SK-MEL-5 (cell line): Measurements from ENCODE around the gene ARHGAP28. TPM values are rescaled to one million over a fixed set of nuclear protein-coding genes. Genes with fewer than 3 reads are reported as not detected.
A peak's percentile ranks its signal among the peaks of the same experiment; 100 is the strongest.

Source experiments
- DNase-seq: peaks from one replicate; pipeline ENCODE4 v3.0.0-alpha.2; 2016; ENCODE audit warnings: low read depth, low spot score
- in situ Hi-C: cut with HindIII; loops from 2 replicates; pipeline ENCODE4 v1.10.0; 2016; ENCODE audit warnings: low sequenced_read_pairs, high pct_unique_total_duplicates, low pct_unique_long_range_greater_than_20kb
- polyA plus RNA-seq, 2 experiments: library from polyadenylated mRNA; depleted of rRNA; stranded (reverse); fragments of >200 nt; gene quantifications; 2 replicates each; pipeline ENCODE4 v1.2.3, GENCODE V29; 2015
- total RNA-seq: library from RNA; depleted of rRNA; stranded (reverse); fragments of >200 nt; shearing (Covaris generic); gene quantifications from 2 replicates; pipeline ENCODE4 v1.2.3, GENCODE V29; 2014; rRNA removed

Gene ARHGAP28
- 1.1 and 1.8 TPM in 2 replicates for total RNA-seq
- polyA plus RNA-seq (2015; cell fraction: cytosol; rRNA removed): 0.61 and 1.7 TPM in 2 replicates
- polyA plus RNA-seq (2015; cell fraction: nucleus; rRNA removed): 2.3 and 4.0 TPM in 2 replicates

- DNase-seq: peak; percentile 71
- in situ Hi-C loops: no loop called here
These were observed at the start of gene ARHGAP28 for GRCh38 chr18:6729247-6730091. TSS of gene ARHGAP28 (plus strand) at chr18:6729716. CDS start at chr18:6729822, 106 bp downstream.

GRCh38 chr18:6681331-6681875 is 48.1 kb upstream of the ARHGAP28 start:
- no peak for DNase-seq
- in situ Hi-C loops: no loop called here

- in situ Hi-C loops: no loop called here
- DNase-seq: no peak
These were observed 46.9 kb upstream of the ARHGAP28 start for GRCh38 chr18:6682437-6683111.

- peak; percentile 32 for DNase-seq
These were observed 46.2 kb upstream of the ARHGAP28 start for GRCh38 chr18:6683112-6683876.

GRCh38 chr18:6687676-6688075 is 41.8 kb upstream of the ARHGAP28 start:
- in situ Hi-C loops: no loop called here
- DNase-seq: no peak

More at GRCh38 chr18:6683112-6683876, 46.2 kb upstream of the ARHGAP28 start:
- in situ Hi-C loops: no loop called here

GRCh38 chr18:6708890-6709289 is 20.6 kb upstream of the ARHGAP28 start:
- in situ Hi-C loops: no loop called here
- DNase-seq: no peak

- in situ Hi-C loops: no loop called here
- DNase-seq: no peak
These were observed 18.0 kb upstream of the ARHGAP28 start for GRCh38 chr18:6711467-6711866.

GRCh38 chr18:6712401-6712800 is 17.1 kb upstream of the ARHGAP28 start:
- in situ Hi-C loops: no loop called here
- no peak for DNase-seq

GRCh38 chr18:6714010-6714409 is 15.5 kb upstream of the ARHGAP28 start:
- no peak for DNase-seq
- in situ Hi-C loops: no loop called here

GRCh38 chr18:6718267-6718666 is 11.2 kb upstream of the ARHGAP28 start:
- DNase-seq: no peak
- in situ Hi-C loops: no loop called here

- in situ Hi-C loops: no loop called here
- DNase-seq: no peak
These were observed 10.2 kb upstream of the ARHGAP28 start for GRCh38 chr18:6719098-6719846.

- in situ Hi-C loops: no loop called here
- no peak for DNase-seq
These were observed 9.4 kb upstream of the ARHGAP28 start for GRCh38 chr18:6719910-6720683.

GRCh38 chr18:6721755-6722154 is 7.8 kb upstream of the ARHGAP28 start:
- in situ Hi-C loops: no loop called here
- DNase-seq: no peak

GRCh38 chr18:6722690-6723089 is 6.8 kb upstream of the ARHGAP28 start:
- DNase-seq: no peak
- in situ Hi-C loops: no loop called here

- in situ Hi-C loops: no loop called here
- DNase-seq: no peak
These were observed 5.2 kb upstream of the ARHGAP28 start for GRCh38 chr18:6724331-6724730.

- DNase-seq: no peak
- in situ Hi-C loops: no loop called here
These were observed 1.2 kb upstream of the ARHGAP28 start for GRCh38 chr18:6728331-6728730.
